Measurements from ENCODE around the gene SLC25A18. TPM values are rescaled to one million over a fixed set of nuclear protein-coding genes. Genes with fewer than 3 reads are reported as not detected.
"Not testable (repeated sequence)": the region's sequence is repeated elsewhere in the genome, so short reads cannot be mapped to it uniquely, and the experiment has no call there.

Gene SLC25A18, protein sequence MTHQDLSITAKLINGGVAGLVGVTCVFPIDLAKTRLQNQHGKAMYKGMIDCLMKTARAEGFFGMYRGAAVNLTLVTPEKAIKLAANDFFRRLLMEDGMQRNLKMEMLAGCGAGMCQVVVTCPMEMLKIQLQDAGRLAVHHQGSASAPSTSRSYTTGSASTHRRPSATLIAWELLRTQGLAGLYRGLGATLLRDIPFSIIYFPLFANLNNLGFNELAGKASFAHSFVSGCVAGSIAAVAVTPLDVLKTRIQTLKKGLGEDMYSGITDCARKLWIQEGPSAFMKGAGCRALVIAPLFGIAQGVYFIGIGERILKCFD
- polyA plus RNA-seq (2012; ENCODE audit: missing spikeins): 0.13 TPM

DNA sequence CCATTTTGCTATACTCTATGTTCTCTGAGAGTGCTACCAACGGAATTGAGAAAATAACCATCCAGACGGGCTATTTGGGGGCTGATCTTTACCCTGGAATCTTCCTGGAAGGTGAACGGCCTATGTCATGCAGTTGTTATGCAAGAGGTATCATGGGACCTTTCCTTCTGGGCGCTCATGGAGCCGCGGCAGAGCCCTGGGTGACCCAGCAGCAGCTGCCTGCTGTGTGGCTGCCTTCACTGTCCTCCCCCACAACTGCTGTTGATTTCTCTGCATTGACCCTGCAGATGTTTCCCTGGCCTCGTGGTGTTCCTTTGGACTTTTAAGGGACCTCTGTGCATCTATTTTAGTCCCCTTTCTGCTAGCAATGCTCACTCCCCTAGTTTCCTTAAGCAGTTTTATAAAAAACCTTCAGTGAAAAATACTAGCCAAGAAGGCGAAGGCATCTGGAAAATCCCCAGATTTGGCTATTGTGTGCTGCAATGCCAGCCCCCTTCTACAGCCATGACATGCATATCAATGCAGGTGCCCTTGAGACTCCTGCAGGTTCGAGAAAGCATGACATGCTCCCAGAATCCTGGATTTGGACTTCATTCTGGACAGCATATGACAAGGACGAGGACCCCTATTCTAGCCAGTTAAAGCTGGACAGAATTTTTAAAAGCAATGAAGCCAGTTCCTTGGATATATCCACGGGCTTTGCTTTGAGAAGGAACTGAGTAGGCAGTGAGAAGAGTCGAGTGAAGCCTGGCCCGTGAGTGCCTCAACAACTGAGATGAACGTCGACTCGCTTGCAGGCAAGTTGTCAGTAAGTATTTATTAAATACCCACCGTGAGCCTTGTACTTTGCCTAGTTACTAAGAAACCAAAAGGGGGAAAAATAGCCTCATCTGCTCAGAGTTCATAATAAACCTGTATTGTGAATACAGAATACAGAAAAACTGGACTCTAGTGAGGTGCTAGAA is at the start of gene SLC25A18:
SLC25A18 (plus strand) TSS at position 593 of the 965 bp plus-strand sequence. CDS start 16,447 bp downstream, outside the sequence.
- FAIRE-seq (no peak), DNase-seq (ENCODE audit: insufficient read length) (no peak)
- TF ChIP-seq POLR2AphosphoS5 (IDR thresholded peaks at IDR 0.05; ENCODE audit: low read depth, low read length) (no peak), POLR2A (IDR thresholded peaks at IDR 0.05; ENCODE audit: low read depth, low read length) (no peak), TAF1 (IDR thresholded peaks at IDR 0.05; ENCODE audit: borderline replicate concordance, low read depth, low read length) (no peak)

DNA sequence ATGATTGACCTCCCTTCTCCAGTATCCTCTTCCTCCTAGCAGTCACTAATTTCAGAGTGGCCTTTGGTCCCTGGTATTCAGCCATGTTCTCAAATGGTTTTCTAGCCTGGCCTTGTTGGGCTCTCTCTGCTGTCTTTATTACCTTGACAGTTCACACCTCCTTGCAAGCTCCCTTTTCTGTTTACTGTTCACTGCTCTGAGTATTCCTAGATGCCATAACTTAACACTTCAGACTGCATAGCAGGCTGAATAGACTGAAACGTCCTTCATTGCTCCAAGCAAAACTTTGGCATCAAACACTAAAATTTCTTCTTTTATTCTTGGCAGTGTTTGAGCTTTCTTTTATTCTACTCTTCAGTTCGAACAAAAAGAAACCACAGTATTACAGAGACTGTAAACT is 49.7 kb upstream of the SLC25A18 start:
- TF ChIP-seq POLR2A (IDR thresholded peaks at IDR 0.05; ENCODE audit: low read depth, low read length) (no peak), TAF1 (IDR thresholded peaks at IDR 0.05; ENCODE audit: borderline replicate concordance, low read depth, low read length) (no peak), POLR2AphosphoS5 (IDR thresholded peaks at IDR 0.05; ENCODE audit: low read depth, low read length) (no peak)
- no peak for DNase-seq (ENCODE audit: insufficient read length)
- FAIRE-seq: no peak

DNA sequence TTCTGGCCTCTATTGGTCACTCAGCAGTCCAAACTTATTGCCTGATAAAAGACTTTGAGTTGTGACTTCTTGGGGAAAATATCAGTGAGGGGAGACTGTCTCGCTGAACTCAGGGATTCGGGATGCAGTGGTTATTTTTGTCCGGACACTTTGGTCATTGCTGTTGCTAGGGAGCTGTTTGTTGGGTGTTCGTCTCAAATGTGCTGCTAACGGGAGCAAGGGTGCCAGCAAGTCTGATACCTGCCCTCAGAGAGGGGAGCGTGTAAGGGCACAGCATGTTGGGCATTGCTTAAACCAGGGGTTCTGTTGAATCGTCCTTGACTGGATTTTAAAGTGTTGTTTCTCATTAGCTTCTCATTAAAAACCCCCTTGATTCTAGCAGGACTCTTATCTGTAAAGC is 49.2 kb upstream of the SLC25A18 start:
- no peak for TF ChIP-seq POLR2A (IDR thresholded peaks at IDR 0.05; ENCODE audit: low read depth, low read length)
- TF ChIP-seq TAF1 (IDR thresholded peaks at IDR 0.05; ENCODE audit: borderline replicate concordance, low read depth, low read length): no peak
- no peak for TF ChIP-seq POLR2AphosphoS5 (IDR thresholded peaks at IDR 0.05; ENCODE audit: low read depth, low read length)
- no peak for FAIRE-seq
- no peak for DNase-seq (ENCODE audit: insufficient read length)

DNA sequence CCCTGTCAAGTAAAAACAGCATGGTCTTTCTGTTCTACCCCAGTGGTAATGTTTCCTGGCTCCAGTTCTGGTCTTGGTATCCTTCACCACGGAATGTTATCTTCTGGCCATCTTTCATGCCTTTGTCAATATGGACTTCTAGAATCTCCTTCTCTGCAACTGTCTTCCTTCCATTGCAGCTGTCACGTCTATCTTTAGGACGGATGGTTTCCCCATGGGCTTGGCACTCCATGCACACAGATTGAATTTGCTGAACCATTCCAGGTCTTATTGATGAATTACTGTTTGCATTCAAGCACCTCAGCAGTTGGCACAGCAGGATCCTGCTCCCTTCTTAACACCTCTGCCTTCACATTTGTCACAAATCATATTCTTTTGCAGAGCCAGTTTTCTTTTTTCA is 44.9 kb upstream of the SLC25A18 start:
- no peak for DNase-seq (ENCODE audit: insufficient read length)
- TF ChIP-seq TAF1 (IDR thresholded peaks at IDR 0.05; ENCODE audit: borderline replicate concordance, low read depth, low read length) (no peak), POLR2A (IDR thresholded peaks at IDR 0.05; ENCODE audit: low read depth, low read length) (no peak), POLR2AphosphoS5 (IDR thresholded peaks at IDR 0.05; ENCODE audit: low read depth, low read length) (no peak)
- FAIRE-seq: no peak

DNA sequence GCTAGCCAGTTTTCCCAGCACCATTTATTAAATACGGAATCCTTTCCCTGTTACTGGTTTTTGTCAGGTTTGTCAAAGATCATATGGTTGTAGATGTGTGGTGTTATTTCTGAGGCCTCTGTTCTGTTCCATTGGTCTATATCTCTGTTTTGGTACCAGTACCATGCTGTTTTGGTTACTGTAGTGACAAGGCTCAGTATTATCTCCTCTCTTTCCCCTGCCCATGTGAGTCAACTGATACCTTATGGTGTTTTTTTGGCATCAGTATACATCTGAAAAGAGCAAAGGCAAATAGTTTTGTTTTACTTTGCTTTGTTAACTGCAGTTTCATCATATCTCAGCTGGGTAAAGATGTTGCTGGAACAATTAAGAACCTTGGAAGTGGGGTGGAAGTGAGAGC is 41.3 kb upstream of the SLC25A18 start:
- not testable (repeated sequence) for DNase-seq (ENCODE audit: insufficient read length); FAIRE-seq

DNA sequence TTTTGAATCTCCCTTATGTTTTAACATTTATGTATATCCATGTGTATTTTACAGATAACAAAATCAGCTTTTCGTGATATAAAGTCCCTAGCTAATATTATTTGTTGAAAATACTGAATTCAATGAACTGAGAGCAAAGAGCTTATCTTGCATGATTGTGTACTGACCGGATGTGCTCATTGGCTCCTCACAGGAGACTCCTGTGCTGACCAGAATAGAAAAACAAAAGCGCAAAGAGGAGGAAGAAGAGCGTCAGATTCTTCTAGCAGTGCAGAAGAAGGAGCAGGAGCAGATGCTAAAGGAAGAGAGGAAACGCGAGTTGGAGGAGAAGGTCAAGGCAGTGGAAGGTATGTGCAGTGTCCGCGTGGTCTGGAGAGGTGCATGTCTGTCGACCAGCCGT is 39.4 kb upstream of the SLC25A18 start:
- DNase-seq (ENCODE audit: insufficient read length): no peak
- no peak for FAIRE-seq
- TF ChIP-seq TAF1 (IDR thresholded peaks at IDR 0.05; ENCODE audit: borderline replicate concordance, low read depth, low read length): no peak
- TF ChIP-seq POLR2A (IDR thresholded peaks at IDR 0.05; ENCODE audit: low read depth, low read length): no peak
- TF ChIP-seq POLR2AphosphoS5 (IDR thresholded peaks at IDR 0.05; ENCODE audit: low read depth, low read length): no peak

DNA sequence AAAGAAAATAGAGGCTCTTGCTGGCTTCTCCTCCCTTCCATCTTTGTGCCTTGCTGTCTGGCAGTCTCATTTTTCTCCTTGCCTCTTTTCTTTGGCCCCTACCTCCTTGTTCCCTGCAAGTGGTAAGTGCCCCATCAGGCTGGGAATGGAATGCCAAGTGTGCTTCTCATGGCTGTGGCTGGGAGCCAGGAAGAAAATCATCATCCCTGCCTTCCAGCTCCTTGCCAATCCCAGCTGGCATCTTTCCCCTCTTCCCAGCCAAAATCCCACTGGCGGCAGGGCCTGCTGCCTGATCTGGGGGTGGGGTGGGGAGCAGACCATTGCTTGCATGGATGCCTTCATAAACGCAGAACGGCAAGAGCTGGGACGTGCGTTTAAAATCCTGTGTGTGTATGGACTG is 27.0 kb upstream of the SLC25A18 start:
- DNase-seq (ENCODE audit: insufficient read length) (no peak), FAIRE-seq (no peak)
- TF ChIP-seq TAF1 (IDR thresholded peaks at IDR 0.05; ENCODE audit: borderline replicate concordance, low read depth, low read length) (no peak), POLR2A (IDR thresholded peaks at IDR 0.05; ENCODE audit: low read depth, low read length) (no peak), POLR2AphosphoS5 (IDR thresholded peaks at IDR 0.05; ENCODE audit: low read depth, low read length) (no peak)

DNA sequence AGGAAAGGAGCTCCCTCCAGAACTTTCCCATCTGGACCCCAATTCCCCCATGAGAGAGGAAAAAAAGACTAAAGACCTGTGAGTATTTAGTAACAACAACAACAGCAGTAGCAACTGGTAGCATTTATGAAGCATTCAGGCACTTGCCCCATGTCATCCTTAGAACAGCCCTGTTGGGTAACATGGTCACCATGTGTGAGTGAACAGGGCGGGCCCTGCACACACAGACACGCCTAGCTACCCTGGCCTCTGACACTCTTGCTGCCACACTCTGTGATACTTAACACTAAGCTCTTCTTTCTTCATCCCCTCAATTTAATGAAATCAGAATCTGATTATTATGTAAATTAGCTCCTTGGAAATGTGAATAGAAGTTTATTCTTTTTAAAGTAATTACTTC is 26.1 kb upstream of the SLC25A18 start:
- DNase-seq (ENCODE audit: insufficient read length): no peak
- TF ChIP-seq TAF1 (IDR thresholded peaks at IDR 0.05; ENCODE audit: borderline replicate concordance, low read depth, low read length) (no peak), POLR2AphosphoS5 (IDR thresholded peaks at IDR 0.05; ENCODE audit: low read depth, low read length) (no peak), POLR2A (IDR thresholded peaks at IDR 0.05; ENCODE audit: low read depth, low read length) (no peak)
- no peak for FAIRE-seq

DNA sequence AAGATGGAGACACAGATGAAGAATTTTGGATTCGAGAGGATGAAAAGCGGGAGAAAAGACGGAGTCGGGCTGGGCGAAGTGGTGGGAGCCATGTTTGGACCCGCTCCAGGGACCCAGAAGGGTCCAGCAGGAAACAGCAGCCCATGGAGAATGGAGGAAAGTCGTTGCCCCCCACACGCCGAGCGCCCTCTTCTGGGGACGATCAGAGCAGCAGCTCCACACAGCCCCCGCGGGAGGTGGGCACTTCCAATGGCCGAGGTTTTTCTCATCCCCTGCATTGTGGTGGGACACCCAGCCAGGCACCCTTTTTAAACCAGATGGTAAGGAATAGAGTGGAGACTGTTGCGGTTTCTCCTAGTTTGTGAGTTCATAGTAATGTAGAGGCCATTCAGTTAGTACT is 22.8 kb upstream of the SLC25A18 start:
- DNase-seq (ENCODE audit: insufficient read length) (no peak), FAIRE-seq (no peak)
- TF ChIP-seq TAF1 (IDR thresholded peaks at IDR 0.05; ENCODE audit: borderline replicate concordance, low read depth, low read length): no peak
- no peak for TF ChIP-seq POLR2A (IDR thresholded peaks at IDR 0.05; ENCODE audit: low read depth, low read length)
- TF ChIP-seq POLR2AphosphoS5 (IDR thresholded peaks at IDR 0.05; ENCODE audit: low read depth, low read length): no peak

DNA sequence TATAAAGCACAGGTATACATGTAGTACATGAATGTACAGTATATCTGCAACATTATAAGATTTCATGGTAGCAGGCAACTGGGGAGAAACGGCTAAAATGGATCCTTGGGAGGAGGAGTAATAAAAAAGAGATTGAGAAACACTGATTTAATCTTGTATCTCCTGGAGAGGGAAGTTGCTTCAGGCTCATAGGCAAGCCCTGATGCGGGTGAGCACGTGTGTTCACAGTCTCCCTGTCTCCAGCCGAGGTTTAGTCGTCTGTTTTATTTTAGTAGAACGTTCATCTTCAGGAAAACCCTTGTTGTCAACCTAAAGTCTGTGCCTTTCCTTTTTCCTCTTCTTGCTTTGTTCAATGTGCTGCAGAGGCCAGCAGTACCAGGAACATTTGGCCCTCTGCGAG is 21.8 kb upstream of the SLC25A18 start:
- no peak for DNase-seq (ENCODE audit: insufficient read length)
- no peak for TF ChIP-seq POLR2AphosphoS5 (IDR thresholded peaks at IDR 0.05; ENCODE audit: low read depth, low read length)
- TF ChIP-seq POLR2A (IDR thresholded peaks at IDR 0.05; ENCODE audit: low read depth, low read length): no peak
- TF ChIP-seq TAF1 (IDR thresholded peaks at IDR 0.05; ENCODE audit: borderline replicate concordance, low read depth, low read length): no peak
- FAIRE-seq: no peak

DNA sequence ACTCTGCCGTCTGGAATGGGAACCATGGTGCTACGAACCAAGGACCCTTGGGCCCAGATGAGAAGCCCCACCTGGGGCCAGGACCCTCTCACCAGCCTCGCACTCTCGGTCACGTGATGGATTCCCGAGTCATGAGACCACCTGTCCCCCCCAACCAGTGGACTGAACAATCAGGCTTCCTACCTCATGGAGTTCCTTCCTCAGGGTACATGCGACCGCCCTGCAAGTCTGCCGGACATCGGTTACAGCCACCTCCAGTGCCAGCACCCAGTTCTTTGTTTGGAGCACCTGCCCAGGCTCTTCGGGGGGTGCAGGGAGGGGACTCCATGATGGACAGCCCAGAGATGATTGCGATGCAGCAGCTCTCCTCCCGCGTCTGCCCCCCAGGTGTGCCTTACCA is 20.8 kb upstream of the SLC25A18 start:
- DNase-seq (ENCODE audit: insufficient read length) (no peak), FAIRE-seq (no peak)

More for the DNA sequence above, 20.8 kb upstream of the SLC25A18 start:
- TF ChIP-seq POLR2A (IDR thresholded peaks at IDR 0.05; ENCODE audit: low read depth, low read length) (no peak), POLR2AphosphoS5 (IDR thresholded peaks at IDR 0.05; ENCODE audit: low read depth, low read length) (no peak), TAF1 (IDR thresholded peaks at IDR 0.05; ENCODE audit: borderline replicate concordance, low read depth, low read length) (no peak)

Measured in GM12892 (cell line).